ENCODE data around the gene GRM1. TPM values are rescaled to one million over a fixed set of nuclear protein-coding genes. Genes with fewer than 3 reads are reported as not detected.

Gene GRM1
- total and polyA plus RNA-seq, 9 of the 15 experiments (the other 6 are each of a cell fraction or from before 2014, with no cell fraction given), result not detected

DNA sequence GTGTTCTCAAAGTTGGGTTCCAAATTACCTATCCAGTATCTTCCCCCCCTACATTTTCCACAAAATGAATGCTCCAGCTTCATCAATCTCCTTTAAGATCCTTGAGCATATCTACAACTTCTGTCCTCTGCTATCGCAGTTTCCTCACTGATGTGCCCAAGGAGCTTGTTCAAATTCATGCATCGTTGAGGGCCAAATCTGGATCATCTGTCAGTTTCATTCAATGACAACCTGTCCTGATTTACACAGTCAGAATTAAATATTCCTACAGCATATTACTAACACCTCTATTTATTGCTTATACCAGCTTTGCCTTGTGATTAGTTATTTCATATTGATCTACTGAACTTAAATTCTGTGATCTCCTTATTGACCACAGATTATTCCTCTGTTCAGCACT is 68.7 kb downstream of the GRM1 start:
- Histone ChIP-seq H4K20me1 (replicated peaks; ENCODE audit: control insufficient read depth, insufficient read depth, low read length) (no peaks in the 10 kb centered on the region), H3K9ac (ENCODE audit: insufficient read depth in 1 of 2, low read depth in 2 of 2, low read length in 2 of 2) (no peak overlapping the region), H3K4me3 (no peak overlapping the region), H3K4me1 (replicated peaks in 1 of 2; ENCODE audit: control insufficient read depth in 2 of 2, insufficient read depth in 2 of 2, low read length in 2 of 2) (no peaks in the 10 kb centered on the region), H3K79me2 (ENCODE audit: control insufficient read depth, insufficient read depth, low read length) (no peaks in the 10 kb centered on the region), H3K27me3 (ENCODE audit: control insufficient read depth in 2 of 2, insufficient read depth in 2 of 2, low read length in 2 of 2) (no peaks in the 10 kb centered on the region), H3K4me2 (ENCODE audit: insufficient read depth, low read length) (no peak overlapping the region), H3K27ac (ENCODE audit: extremely low read depth, low read depth, low read length) (no peak overlapping the region), H2AFZ (ENCODE audit: low read depth, low read length) (no peak overlapping the region), H3K36me3 (ENCODE audit: control insufficient read depth, insufficient read depth, low read length) (no peaks in the 10 kb centered on the region), H3K9me3 (replicated peaks; ENCODE audit: control insufficient read depth, insufficient read depth, low read depth, low read length) (no peaks in the 10 kb centered on the region), H3K9me1 (ENCODE audit: control insufficient read depth, insufficient read depth, low read length) (no peaks in the 10 kb centered on the region)
- TF ChIP-seq, protein P1, sequence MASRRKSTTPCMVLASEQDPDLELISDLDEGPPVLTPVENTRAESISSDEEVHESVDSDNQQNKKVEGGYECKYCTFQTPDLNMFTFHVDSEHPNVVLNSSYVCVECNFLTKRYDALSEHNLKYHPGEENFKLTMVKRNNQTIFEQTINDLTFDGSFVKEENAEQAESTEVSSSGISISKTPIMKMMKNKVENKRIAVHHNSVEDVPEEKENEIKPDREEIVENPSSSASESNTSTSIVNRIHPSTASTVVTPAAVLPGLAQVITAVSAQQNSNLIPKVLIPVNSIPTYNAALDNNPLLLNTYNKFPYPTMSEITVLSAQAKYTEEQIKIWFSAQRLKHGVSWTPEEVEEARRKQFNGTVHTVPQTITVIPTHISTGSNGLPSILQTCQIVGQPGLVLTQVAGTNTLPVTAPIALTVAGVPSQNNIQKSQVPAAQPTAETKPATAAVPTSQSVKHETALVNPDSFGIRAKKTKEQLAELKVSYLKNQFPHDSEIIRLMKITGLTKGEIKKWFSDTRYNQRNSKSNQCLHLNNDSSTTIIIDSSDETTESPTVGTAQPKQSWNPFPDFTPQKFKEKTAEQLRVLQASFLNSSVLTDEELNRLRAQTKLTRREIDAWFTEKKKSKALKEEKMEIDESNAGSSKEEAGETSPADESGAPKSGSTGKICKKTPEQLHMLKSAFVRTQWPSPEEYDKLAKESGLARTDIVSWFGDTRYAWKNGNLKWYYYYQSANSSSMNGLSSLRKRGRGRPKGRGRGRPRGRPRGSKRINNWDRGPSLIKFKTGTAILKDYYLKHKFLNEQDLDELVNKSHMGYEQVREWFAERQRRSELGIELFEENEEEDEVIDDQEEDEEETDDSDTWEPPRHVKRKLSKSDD (conservative IDR thresholded peaks at IDR 0.05; ENCODE audit: low read length), result no peak
- TF ChIP-seq PML (IDR thresholded peaks at IDR 0.05; ENCODE audit: low read length) (no peak), BCLAF1 (IDR thresholded peaks at IDR 0.05; ENCODE audit: borderline replicate concordance in 1 of 2, control insufficient read depth in 1 of 2, low read depth in 2 of 2, low read length in 1 of 2) (no peak), NFE2 (IDR thresholded peaks at IDR 0.05; ENCODE audit: low read depth) (no peak), ZNF696 (CRISPR knock-in tag; conservative IDR thresholded peaks at IDR 0.05) (no peak), SMARCA4 (IDR thresholded peaks at IDR 0.05) (no peak), CEBPZ (IDR thresholded peaks at IDR 0.05; ENCODE audit: borderline replicate concordance, low read depth, low read length) (no peak)
- TF ChIP-seq, protein P2, sequence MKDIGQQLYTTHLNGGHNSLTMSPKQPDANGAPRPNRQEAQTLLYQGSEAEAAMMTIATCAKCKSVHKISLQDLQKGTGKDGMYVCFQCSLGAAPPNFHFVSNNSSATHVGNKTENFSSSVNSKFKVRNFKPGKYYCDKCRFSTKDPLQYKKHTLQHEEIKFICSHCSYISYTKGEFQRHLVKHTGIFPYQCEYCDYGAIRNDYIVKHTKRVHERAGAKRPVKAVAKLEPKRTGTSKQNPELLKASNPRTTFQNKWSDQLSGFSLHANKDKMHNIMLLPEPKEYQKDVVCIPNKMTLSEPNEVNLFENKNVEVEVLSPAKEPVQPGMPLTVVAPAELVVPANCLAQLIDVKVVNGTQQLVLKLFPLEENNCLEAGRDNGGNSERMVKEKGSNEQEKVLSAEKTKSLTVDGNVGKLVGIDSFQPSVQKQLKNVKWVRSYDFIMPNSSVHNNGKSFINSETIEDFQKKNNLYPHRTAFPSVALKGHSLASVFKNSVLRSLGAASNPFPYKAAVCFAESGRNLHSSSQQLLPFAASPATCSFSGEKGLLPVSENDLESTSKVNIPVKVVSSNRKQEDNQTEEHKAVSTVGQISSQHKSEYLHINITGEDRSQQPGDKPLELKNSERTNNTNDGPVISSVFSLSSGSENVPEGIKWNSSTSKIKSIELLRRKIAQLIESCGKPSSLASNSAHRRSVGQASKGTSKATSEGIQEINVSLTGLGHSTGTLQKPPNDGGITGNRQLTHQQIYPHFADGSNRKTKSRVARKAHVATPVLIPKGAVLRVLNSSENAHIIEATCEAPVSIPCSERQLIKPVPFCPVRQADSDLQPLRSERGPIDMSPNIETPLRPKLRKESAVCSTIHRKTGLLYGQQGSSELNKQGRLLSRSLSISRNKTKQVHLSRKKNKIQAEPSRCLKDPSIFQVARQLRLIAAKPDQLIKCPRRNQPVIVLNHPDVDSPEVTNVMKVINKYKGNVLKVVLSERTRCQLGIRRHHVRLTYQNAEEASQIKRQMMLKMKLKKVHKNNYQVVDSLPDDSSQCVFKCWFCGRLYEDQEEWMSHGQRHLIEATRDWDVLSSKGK (CRISPR knock-in tag; IDR thresholded peaks at IDR 0.05), result no peak
- in situ Hi-C loops (cut with MboI) (no loop called here), intact Hi-C loops (cut with micrococcal nuclease) (no loop called here)
- POLR2A ChIA-PET, result no interaction called here
- 0% methylated on average over 2 of the region's 2 CpGs for WGBS (ENCODE audit: insufficient coverage, low coverage, missing lambda C conversion rate)
- CTCF ChIA-PET (ENCODE audit: low intra/inter-chr PET ratio), result no interaction called here
- no TSS peak for BruUV-seq (replicated peaks)
- DNase-seq (ENCODE audit: extremely low read depth in 1 of 4, low spot score in 3 of 4) (no peak), FAIRE-seq (no peak), ATAC-seq (no peak)
